ENCODE results near the gene ACP4. TPM values are rescaled to one million over a fixed set of nuclear protein-coding genes. Genes with fewer than 3 reads are reported as not detected.
"Not testable (repeated sequence)": the region's sequence is repeated elsewhere in the genome, so short reads cannot be mapped to it uniquely, and the experiment has no call there.

ACP4 gene
- total and polyA plus RNA-seq, 2 of the 13 experiments (the other 11 are each of a cell fraction or from before 2014, with no cell fraction given) = 0.08 TPM; not detected in 1

- CTCF ChIA-PET (ENCODE audit: low intra/inter-chr PET ratio, low total read pairs) = no interaction called here
These were observed 21.9 kb upstream of the ACP4 start for GRCh38 chr19:50768277-50768676.

GRCh38 chr19:50770164-50770563, 20.1 kb upstream of the ACP4 start, which contains the start of gene GPR32:
TSS of gene GPR32 (plus strand) at chr19:50770464. CDS start at chr19:50770601, 137 bp downstream.
- H3K9ac ChIP-seq (ENCODE audit: insufficient read depth, low read depth, low read length); H3K27me3 ChIP-seq (ENCODE audit: control insufficient read depth in 1 of 2, insufficient read depth in 2 of 2, low read length in 2 of 2); DNase-seq (ENCODE audit: low spot score); POLR2A ChIA-PET; H3K79me2 ChIP-seq (ENCODE audit: insufficient read depth, low read length); H3K4me1 ChIP-seq (ENCODE audit: insufficient read depth, low read length); H3K9me3 ChIP-seq (ENCODE audit: low read length); CTCF ChIA-PET (ENCODE audit: low intra/inter-chr PET ratio, low total read pairs); ATAC-seq; H3K36me3 ChIP-seq (replicated peaks in 1 of 2; ENCODE audit: control insufficient read depth in 1 of 2, insufficient read depth in 2 of 2, low read length in 2 of 2); intact Hi-C loops (cut with micrococcal nuclease; ENCODE audit: unreplicated experiment); H3K4me3 ChIP-seq (replicated peaks in 1 of 3; ENCODE audit: insufficient read depth in 1 of 3, low read depth in 2 of 3, low read length in 3 of 3); in situ Hi-C loops (cut with HindIII; ENCODE audit: extremely low pct_ligation_motif_present, low pct_unique_long_range_greater_than_20kb); H3K27ac ChIP-seq (ENCODE audit: extremely low read length, insufficient read depth, low read length); H2AFZ ChIP-seq (ENCODE audit: low read length); H3K4me2 ChIP-seq (ENCODE audit: low read depth, low read length); H4K20me1 ChIP-seq (ENCODE audit: insufficient read depth, low read length); BruUV-seq (replicated peaks); FAIRE-seq: not testable (repeated sequence)
- 31% methylated on average over 2 of the region's 2 CpGs for WGBS (ENCODE audit: low lambda C conversion rate)

More at GRCh38 chr19:50768277-50768676, 21.9 kb upstream of the ACP4 start:
- H3K4me1 ChIP-seq (ENCODE audit: insufficient read depth, low read length) = no peaks in the 10 kb centered on the region
- H3K9ac ChIP-seq (ENCODE audit: insufficient read depth, low read depth, low read length) = no peak overlapping the region
- no peaks in the 10 kb centered on the region for H3K9me3 ChIP-seq (ENCODE audit: low read length)
- H3K79me2 ChIP-seq (ENCODE audit: insufficient read depth, low read length) = no peaks in the 10 kb centered on the region
- POLR2A ChIA-PET = no interaction called here
- WGBS (ENCODE audit: low lambda C conversion rate) = 20% methylated on average over 5 of the region's 5 CpGs
- H4K20me1 ChIP-seq (ENCODE audit: insufficient read depth, low read length) = no peaks in the 10 kb centered on the region
- ATAC-seq (no peak), DNase-seq (ENCODE audit: low spot score) (no peak), FAIRE-seq (no peak)
- TF ChIP-seq RNF2 (conservative IDR thresholded peaks at IDR 0.05; ENCODE audit: low read depth) = no peak
- TF ChIP-seq RBM22 (optimal IDR thresholded peaks at IDR 0.05; ENCODE audit: low read length) = no peak
- no peak for TF ChIP-seq PAX8 (CRISPR knock-in tag; IDR thresholded peaks at IDR 0.05; ENCODE audit: borderline replicate concordance)
- TF ChIP-seq, protein P1, sequence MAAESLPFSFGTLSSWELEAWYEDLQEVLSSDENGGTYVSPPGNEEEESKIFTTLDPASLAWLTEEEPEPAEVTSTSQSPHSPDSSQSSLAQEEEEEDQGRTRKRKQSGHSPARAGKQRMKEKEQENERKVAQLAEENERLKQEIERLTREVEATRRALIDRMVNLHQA (CRISPR knock-in tag; IDR thresholded peaks at IDR 0.05) = no peak
- no peak for TF ChIP-seq ZNF577 (CRISPR knock-in tag; IDR thresholded peaks at IDR 0.05; ENCODE audit: borderline replicate concordance, low read depth)
- no peak for TF ChIP-seq ZNF143 (CRISPR knock-in tag; IDR thresholded peaks at IDR 0.05)
- no peak for TF ChIP-seq ZMAT3 (CRISPR knock-in tag; conservative IDR thresholded peaks at IDR 0.05)
- TF ChIP-seq ZNF256 (CRISPR knock-in tag; conservative IDR thresholded peaks at IDR 0.05) = no peak
- TF ChIP-seq, protein P2, sequence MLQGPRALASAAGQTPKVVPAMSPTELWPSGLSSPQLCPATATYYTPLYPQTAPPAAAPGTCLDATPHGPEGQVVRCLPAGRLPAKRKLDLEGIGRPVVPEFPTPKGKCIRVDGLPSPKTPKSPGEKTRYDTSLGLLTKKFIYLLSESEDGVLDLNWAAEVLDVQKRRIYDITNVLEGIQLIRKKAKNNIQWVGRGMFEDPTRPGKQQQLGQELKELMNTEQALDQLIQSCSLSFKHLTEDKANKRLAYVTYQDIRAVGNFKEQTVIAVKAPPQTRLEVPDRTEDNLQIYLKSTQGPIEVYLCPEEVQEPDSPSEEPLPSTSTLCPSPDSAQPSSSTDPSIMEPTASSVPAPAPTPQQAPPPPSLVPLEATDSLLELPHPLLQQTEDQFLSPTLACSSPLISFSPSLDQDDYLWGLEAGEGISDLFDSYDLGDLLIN (CRISPR knock-in tag; IDR thresholded peaks at IDR 0.05; ENCODE audit: borderline replicate concordance) = no peak
- no peak for TF ChIP-seq ZNF709 (CRISPR knock-in tag; IDR thresholded peaks at IDR 0.05)
- no peak for TF ChIP-seq ZMYM4 (CRISPR knock-in tag; IDR thresholded peaks at IDR 0.05)
- no peak for TF ChIP-seq ZNF75D (CRISPR knock-in tag; IDR thresholded peaks at IDR 0.05; ENCODE audit: borderline replicate concordance)
- TF ChIP-seq ZNF83 (CRISPR knock-in tag; IDR thresholded peaks at IDR 0.05; ENCODE audit: borderline replicate concordance) = no peak
- TF ChIP-seq, protein P3, sequence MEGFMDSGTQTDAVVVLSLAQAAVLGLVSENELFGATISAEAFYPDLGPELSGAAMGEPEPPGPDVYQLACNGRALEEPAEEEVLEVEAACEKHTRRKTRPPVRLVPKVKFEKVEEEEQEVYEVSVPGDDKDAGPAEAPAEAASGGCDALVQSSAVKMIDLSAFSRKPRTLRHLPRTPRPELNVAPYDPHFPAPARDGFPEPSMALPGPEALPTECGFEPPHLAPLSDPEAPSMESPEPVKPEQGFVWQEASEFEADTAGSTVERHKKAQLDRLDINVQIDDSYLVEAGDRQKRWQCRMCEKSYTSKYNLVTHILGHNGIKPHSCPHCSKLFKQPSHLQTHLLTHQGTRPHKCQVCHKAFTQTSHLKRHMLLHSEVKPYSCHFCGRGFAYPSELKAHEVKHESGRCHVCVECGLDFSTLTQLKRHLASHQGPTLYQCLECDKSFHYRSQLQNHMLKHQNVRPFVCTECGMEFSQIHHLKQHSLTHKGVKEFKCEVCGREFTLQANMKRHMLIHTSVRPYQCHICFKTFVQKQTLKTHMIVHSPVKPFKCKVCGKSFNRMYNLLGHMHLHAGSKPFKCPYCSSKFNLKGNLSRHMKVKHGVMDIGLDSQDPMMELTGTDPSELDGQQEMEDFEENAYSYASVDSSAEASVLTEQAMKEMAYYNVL (CRISPR knock-in tag; IDR thresholded peaks at IDR 0.05; ENCODE audit: borderline replicate concordance) = no peak
- TF ChIP-seq ZNF17 (CRISPR knock-in tag; IDR thresholded peaks at IDR 0.05) = no peak
- no peak for TF ChIP-seq PTBP1 (IDR thresholded peaks at IDR 0.05; ENCODE audit: low read depth, low read length, poor library complexity, severe bottlenecking)
- no peak for TF ChIP-seq TRIM24 (CRISPR knock-in tag; IDR thresholded peaks at IDR 0.05)
- TF ChIP-seq ZNF572 (CRISPR knock-in tag; IDR thresholded peaks at IDR 0.05) = no peak
- in situ Hi-C loops (cut with HindIII; ENCODE audit: extremely low pct_ligation_motif_present, low pct_unique_long_range_greater_than_20kb) (no loop called here), intact Hi-C loops (cut with micrococcal nuclease; ENCODE audit: unreplicated experiment) (no loop called here)
- BruUV-seq (replicated peaks) = no TSS peak
- H2AFZ ChIP-seq (ENCODE audit: low read length) = no peak overlapping the region
- H3K27me3 ChIP-seq (ENCODE audit: control insufficient read depth in 1 of 2, insufficient read depth in 2 of 2, low read length in 2 of 2) = no peaks in the 10 kb centered on the region; a peak in 2 of 5 replicates
- no peak overlapping the region for H3K27ac ChIP-seq (ENCODE audit: extremely low read length, insufficient read depth, low read length)
- no peak overlapping the region for H3K4me2 ChIP-seq (ENCODE audit: low read depth, low read length)
- no peaks in the 10 kb centered on the region for H3K36me3 ChIP-seq (replicated peaks in 1 of 2; ENCODE audit: control insufficient read depth in 1 of 2, insufficient read depth in 2 of 2, low read length in 2 of 2)
- H3K4me3 ChIP-seq (replicated peaks in 1 of 3; ENCODE audit: insufficient read depth in 1 of 3, low read depth in 2 of 3, low read length in 3 of 3) = no peak overlapping the region

All from HepG2 (cell line).